Upper lobe of left lung (tissue), 6 donors: ENCODE measurements around the gene WDR31. TPM values are rescaled to one million over a fixed set of nuclear protein-coding genes. Genes with fewer than 3 reads are reported as not detected.
"Not testable (repeated sequence)": the region's sequence is repeated elsewhere in the genome, so short reads cannot be mapped to it uniquely, and the experiment has no call there.

Source experiments
- ATAC-seq, 2 donors: fragments of 200-7000 bp; cut with Tn5 transposase; one replicate each; pipeline ENCODE4 v1.9.1; 2022; ENCODE audit warnings: mild to moderate bottlenecking in 2 of 2, moderate library complexity in 2 of 2; ENCODE audit not compliant: low FRiP score in 2 of 2
- DNase-seq, 2 donors: peaks; one replicate each; pipeline ENCODE4 v3.0.0-alpha.2; 2019 to 2020
- H3K27ac ChIP-seq, 4 donors: fragments of 200-600 bp; sonication (generic); one replicate each; pipeline ENCODE4 v1.5.1; 2016 to 2019
- H3K27me3 ChIP-seq, 4 donors: fragments of 200-600 bp; sonication (generic); one replicate each; pipeline ENCODE4 v1.5.1; 2017 to 2019
- H3K36me3 ChIP-seq, 4 donors: fragments of 200-600 bp; sonication (generic); one replicate each; pipeline ENCODE4 v1.5.1; 2016 to 2019
- H3K4me1 ChIP-seq, 4 donors: fragments of 200-600 bp; sonication (generic); one replicate each; pipeline ENCODE4 v1.5.1; 2018 to 2019
- H3K4me3 ChIP-seq, 4 donors: fragments of 200-600 bp; sonication (generic); one replicate each; pipeline ENCODE4 v1.5.1; 2017 to 2019; ENCODE audit warnings: mild to moderate bottlenecking in 2 of 4, moderate library complexity in 1 of 4
- H3K9me3 ChIP-seq, 4 donors: fragments of 200-600 bp; sonication (generic); one replicate each; pipeline ENCODE4 v1.5.1; 2018 to 2019
- EP300 ChIP-seq, 4 donors: sonication (generic); formaldehyde crosslinking; IDR thresholded peaks; one replicate each; pipeline ENCODE4 v1.5.1; 2017; ENCODE audit warnings: antibody characterized with exemption in 4 of 4, control low read depth in 2 of 4
- POLR2A ChIP-seq, 4 donors: fragments of 450-650 bp; IDR thresholded peaks; one replicate each; pipeline ENCODE4 v1.5.1; 2016 to 2017; ENCODE audit warnings: antibody characterized with exemption in 4 of 4, mild to moderate bottlenecking in 2 of 4
- POLR2AphosphoS5 ChIP-seq, 2 donors: sonication (generic); formaldehyde crosslinking; IDR thresholded peaks; one replicate each; pipeline ENCODE4 v1.5.1; 2017; ENCODE audit warnings: antibody characterized with exemption in 2 of 2
- WGBS, 2 donors: methylation state at CpG; one replicate each; pipeline ENCODE4 v1.1.5; 2017 to 2018; 5-methylcytosine and 5-hydroxymethylcytosine counted together
- total RNA-seq, 6 donors: library from RNA; depleted of rRNA in 4 of 6; stranded (reverse); fragments of >200 nt in 4 of 6; gene quantifications; one replicate each; pipeline versions ENCODE4 v1.1.0 to v1.2.1, GENCODE V29; 2016 to 2021
- TF ChIP-seq, protein P1 (sequence below), 6 experiments: fragments of 450-650 bp in 4 of 6; fragments of 200-600 bp in 2 of 6; sonication (generic) in 2 of 6; IDR thresholded peaks; one replicate each; pipeline ENCODE4 v1.5.1; 2016 to 2019; ENCODE audit warnings: antibody characterized with exemption in 6 of 6
- donor health status: DM: no; HTN: no; CAD: no; lungs with moderate emphysema.
- donor health status: DM: no; HTN: yes; CAD: no; lungs with severe emphysema.

WDR31 gene
- total RNA-seq, 6 donors from 2014 or later: 2.0 to 5.2 (median 3.1) TPM

DNA sequence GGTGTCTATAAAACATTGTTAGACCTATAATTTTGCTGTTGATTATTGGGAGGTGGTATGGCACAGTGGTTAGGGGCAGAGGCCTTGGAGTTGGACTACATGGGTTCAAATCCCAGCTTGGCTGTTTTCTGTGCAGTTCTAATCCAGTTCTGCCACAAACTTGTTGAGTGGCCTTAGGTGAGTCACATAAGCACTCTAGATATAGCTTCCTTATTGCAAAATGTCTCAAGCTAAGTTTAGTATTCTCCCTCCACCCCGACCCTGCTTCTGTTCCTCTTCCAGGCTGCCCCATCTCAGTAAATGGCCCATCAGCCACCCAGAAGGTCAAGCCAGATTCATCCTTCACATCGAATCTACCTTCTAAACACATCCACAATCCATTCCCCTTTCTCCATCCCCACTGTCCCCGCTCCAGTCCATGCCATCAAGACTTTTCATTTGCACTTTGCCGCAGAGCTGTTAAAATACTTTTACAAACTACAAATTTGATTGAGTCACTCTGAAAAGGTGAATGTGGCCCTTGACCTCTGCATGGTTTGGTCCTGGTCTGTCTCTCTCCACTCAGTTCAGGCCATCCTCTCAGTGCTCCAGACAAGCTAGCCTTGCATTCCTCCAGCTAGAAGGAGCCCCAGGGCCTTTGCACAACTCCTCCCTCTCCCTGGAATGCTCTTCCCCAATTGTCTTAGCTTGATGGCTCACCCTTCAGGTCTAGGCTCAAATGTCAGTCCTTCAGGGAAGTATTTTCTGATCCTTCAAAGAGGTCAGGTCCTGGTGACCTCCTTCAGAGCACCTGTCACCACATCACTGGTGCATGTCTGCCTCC, 46.7 kb upstream of the WDR31 start:
- no peak for ATAC-seq
- H3K36me3 ChIP-seq: peaks cover 16 to 51% (median 44%) of the 10 kb centered on the region in 4 donors
- H3K9me3 ChIP-seq: no peaks in the 10 kb centered on the region
- no peaks in the 10 kb centered on the region for H3K27me3 ChIP-seq
- H3K4me3 ChIP-seq: no peak overlapping the region
- H3K4me1 ChIP-seq: peaks cover 0 to 4% (median 0%) of the 10 kb centered on the region in 4 donors
- TF ChIP-seq, protein P1, sequence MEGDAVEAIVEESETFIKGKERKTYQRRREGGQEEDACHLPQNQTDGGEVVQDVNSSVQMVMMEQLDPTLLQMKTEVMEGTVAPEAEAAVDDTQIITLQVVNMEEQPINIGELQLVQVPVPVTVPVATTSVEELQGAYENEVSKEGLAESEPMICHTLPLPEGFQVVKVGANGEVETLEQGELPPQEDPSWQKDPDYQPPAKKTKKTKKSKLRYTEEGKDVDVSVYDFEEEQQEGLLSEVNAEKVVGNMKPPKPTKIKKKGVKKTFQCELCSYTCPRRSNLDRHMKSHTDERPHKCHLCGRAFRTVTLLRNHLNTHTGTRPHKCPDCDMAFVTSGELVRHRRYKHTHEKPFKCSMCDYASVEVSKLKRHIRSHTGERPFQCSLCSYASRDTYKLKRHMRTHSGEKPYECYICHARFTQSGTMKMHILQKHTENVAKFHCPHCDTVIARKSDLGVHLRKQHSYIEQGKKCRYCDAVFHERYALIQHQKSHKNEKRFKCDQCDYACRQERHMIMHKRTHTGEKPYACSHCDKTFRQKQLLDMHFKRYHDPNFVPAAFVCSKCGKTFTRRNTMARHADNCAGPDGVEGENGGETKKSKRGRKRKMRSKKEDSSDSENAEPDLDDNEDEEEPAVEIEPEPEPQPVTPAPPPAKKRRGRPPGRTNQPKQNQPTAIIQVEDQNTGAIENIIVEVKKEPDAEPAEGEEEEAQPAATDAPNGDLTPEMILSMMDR (IDR thresholded peaks at IDR 0.05): no peak
- no peak for TF ChIP-seq EP300 (IDR thresholded peaks at IDR 0.05)
- H3K27ac ChIP-seq: no peak overlapping the region
- DNase-seq: no peak
- 86 to 89% methylated on average over 4 of the region's 4 CpGs for WGBS, 2 donors

DNA sequence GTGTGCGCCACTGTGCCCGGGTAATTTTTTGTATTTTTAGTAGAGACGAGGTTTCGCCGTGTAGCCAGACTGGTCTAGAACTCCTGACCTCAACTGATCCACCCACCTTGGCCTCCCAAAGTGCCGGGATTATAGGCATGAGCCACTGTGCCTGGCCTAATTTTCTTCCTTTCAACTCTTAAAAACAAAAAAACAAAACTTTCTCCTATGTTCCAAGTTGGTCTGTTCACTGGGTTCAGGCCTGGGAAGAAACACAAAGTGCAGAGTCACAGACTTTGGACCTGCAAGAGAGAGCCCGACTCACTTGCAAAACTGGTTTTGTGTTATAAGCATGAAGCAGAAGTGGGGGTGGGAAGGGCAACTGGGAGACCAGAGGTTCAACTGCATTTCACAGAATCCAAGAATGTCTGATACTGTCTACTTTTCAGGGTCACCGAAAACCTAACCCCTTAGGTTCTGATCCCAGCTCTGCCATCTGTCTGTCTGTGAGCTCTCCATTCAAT, 41.9 kb upstream of the WDR31 start:
- ATAC-seq: peak; percentile 28 to 68
- WGBS, 2 donors: 68 to 91% methylated on average over 8 of the region's 8 CpGs
- Histone ChIP-seq H3K27ac (peak overlapping the region in 2 of 4 donors; percentile 32 to 73), H3K27me3 (no peaks in the 10 kb centered on the region), H3K4me1 (peaks cover 0 to 11% (median 1%) of the 10 kb centered on the region in 4 donors), H3K9me3 (no peaks in the 10 kb centered on the region), H3K4me3 (no peak overlapping the region), H3K36me3 (peaks cover 0 to 3% (median 0%) of the 10 kb centered on the region in 4 donors)
- DNase-seq: peak in 1 of 2 donors; percentile 70
- TF ChIP-seq POLR2A (IDR thresholded peaks at IDR 0.05): no peak
- TF ChIP-seq EP300 (IDR thresholded peaks at IDR 0.05): no peak
- TF ChIP-seq, protein P1 (IDR thresholded peaks at IDR 0.05): no peak
- no peak for TF ChIP-seq POLR2AphosphoS5 (IDR thresholded peaks at IDR 0.05)

DNA sequence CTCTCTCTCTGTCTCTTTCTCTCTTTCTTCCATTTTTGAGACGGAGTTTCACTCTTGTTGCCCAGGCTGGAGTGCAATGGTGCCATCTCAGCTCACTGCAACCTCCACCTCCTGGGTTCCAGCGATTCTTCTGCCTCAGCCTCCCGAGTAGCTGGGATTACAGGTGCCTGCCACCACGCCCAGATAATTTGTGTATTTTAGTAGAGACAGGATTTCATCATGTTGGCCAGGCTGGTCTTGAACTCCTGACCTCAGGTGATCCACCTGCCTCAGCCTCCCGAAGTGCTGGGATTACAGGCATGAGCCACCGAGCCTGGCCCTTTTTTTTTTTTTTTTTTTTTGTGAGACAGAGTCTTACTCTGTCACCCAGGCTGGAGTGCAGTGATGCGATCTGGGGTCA, 41.4 kb upstream of the WDR31 start:
- not testable (repeated sequence) for H3K36me3 ChIP-seq, DNase-seq, H3K4me3 ChIP-seq, ATAC-seq, H3K9me3 ChIP-seq, H3K27me3 ChIP-seq
- Histone ChIP-seq H3K27ac (peak overlapping the region in 2 of 4 donors; percentile 32 to 73), H3K4me1 (peaks cover 0 to 11% (median 1%) of the 10 kb centered on the region in 4 donors)
- WGBS, 2 donors: 72 to 81% methylated on average over 5 to 7 of the region's 7 CpGs

DNA sequence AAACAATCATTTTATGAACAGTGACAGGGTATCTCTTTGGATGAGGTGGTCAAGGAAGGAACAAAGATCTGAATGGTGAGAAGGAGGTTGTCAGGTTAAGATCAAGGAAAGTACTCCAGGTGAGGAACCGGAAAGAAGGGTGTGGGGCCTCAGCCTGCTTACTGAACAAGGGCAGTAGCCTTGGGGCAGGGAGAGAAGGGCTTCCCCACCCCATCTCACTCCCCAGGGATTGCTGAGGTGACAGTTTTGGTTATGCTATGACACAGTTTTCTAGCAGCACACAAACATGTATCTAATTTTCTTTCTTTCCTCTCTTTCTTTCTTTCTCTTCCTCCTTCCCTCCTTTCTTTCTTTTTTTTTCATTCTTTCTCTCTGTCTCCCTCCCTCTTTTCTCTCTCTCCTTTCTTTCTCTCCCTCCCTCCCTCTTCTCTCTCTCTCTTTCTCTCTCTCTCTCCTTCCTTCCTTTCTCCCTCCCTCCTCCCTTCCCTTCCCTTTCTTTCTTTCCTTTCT, 40.8 kb upstream of the WDR31 start:
- ATAC-seq (no peak), DNase-seq (no peak)
- Histone ChIP-seq H3K27ac (no peak overlapping the region), H3K4me3 (no peak overlapping the region), H3K36me3 (no peaks in the 10 kb centered on the region), H3K9me3 (no peaks in the 10 kb centered on the region), H3K4me1 (peaks cover 0 to 11% (median 3%) of the 10 kb centered on the region in 4 donors), H3K27me3 (no peaks in the 10 kb centered on the region)
- TF ChIP-seq, protein P1 (IDR thresholded peaks at IDR 0.05): no peak
- TF ChIP-seq POLR2A (IDR thresholded peaks at IDR 0.05) (no peak), POLR2AphosphoS5 (IDR thresholded peaks at IDR 0.05) (no peak), EP300 (IDR thresholded peaks at IDR 0.05) (no peak)
- WGBS, 2 donors: 50 to 55% methylated on average over 1 of the region's 1 CpG

DNA sequence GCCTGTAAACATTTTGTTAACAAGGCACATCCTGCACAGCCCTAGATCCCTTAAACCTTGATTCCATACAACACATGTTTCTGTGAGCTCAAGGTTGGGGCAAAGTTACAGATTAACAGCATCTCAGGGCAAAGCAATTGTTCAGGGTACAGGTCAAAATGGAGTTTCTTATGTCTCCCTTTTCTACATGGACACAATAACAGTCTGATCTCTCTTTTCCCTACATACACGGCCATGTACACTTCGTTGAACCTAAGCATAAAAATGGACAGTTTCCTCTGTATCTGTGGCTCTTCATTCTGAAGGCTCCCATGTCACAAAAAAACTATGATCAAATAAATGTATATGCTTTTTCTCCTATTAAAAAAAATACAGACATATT, 39.7 kb upstream of the WDR31 start:
- H3K27ac ChIP-seq, H3K4me3 ChIP-seq, H3K36me3 ChIP-seq, H3K9me3 ChIP-seq, H3K27me3 ChIP-seq, DNase-seq, ATAC-seq: not testable (repeated sequence)
- peaks cover 4 to 21% (median 9%) of the 10 kb centered on the region in 4 donors for H3K4me1 ChIP-seq
- whole genome bisulfite sequencing, 2 donors: 89 to 95% methylated on average over 2 of the region's 2 CpGs

DNA sequence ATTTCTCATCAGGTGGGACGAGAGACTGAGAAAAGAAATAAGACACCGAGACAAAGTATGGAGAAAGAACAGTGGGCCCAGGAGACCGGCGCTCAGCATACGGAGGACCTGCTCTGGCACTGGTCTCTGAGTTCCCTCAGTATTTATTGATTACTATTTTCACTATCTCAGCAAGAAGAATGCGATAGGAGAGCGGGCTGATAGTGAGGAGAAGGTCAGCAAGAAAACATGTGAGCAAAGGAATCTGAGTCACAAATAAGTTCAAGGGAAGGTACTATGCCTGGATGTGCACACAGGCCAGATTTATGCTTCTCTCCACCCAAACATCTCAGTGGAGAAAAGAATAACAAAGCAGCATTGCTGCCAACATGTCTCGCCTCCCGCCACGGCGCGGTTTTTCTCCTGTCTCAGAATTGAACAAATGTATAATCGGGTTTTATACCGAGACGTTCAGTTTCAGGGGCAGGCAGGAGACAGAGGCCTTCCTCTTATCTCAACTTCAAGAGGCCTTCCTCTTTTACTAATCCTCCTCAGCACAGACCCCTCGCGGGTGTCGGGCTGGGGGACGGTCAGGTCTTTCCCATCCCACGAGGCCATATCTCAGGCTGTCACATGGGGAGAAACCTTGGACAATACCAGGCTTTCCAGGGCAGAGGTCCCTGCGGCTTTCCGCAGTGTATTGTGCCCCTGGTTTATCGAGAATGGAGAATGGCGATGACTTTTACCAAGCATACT, 39.2 kb upstream of the WDR31 start:
- not testable (repeated sequence) for H3K9me3 ChIP-seq, ATAC-seq, H3K36me3 ChIP-seq, H3K27me3 ChIP-seq, H3K27ac ChIP-seq, DNase-seq, H3K4me3 ChIP-seq
- peaks cover 4 to 23% (median 9%) of the 10 kb centered on the region in 4 donors for H3K4me1 ChIP-seq
- 76 to 77% methylated on average over 20 to 24 of the region's 24 CpGs for WGBS, 2 donors
